Muscle of leg (tissue), 11 donors: ENCODE data around the gene MAST3. TPM values are rescaled to one million over a fixed set of nuclear protein-coding genes. Genes with fewer than 3 reads are reported as not detected.

Experiments
- DNase-seq: peaks from one replicate; pipeline ENCODE4 v3.0.0; 2013
- H3K27ac ChIP-seq: one replicate; pipeline ENCODE4 v1.5.1; 2013; ENCODE audit warnings: mild to moderate bottlenecking, low read length, control low read depth
- H3K27me3 ChIP-seq: one replicate; pipeline ENCODE4 v1.6.1; 2013; ENCODE audit warnings: low read length; ENCODE audit not compliant: control insufficient read depth, insufficient read depth
- H3K36me3 ChIP-seq: one replicate; pipeline ENCODE4 v1.6.1; 2013; ENCODE audit warnings: low read length; ENCODE audit not compliant: control insufficient read depth, insufficient read depth
- H3K4me1 ChIP-seq: one replicate; pipeline ENCODE4 v1.6.1; 2013; ENCODE audit warnings: low read length; ENCODE audit not compliant: control insufficient read depth, insufficient read depth
- H3K4me3 ChIP-seq: one replicate; pipeline ENCODE4 v1.5.1; 2013; ENCODE audit warnings: low read length, control low read depth
- H3K9me3 ChIP-seq: replicated peaks from 2 replicates; pipeline ENCODE4 v1.6.1; 2013; ENCODE audit warnings: low read depth, low read length; ENCODE audit not compliant: control insufficient read depth
- WGBS: methylation state at CpG from one replicate; pipeline ENCODE4 v1.1.5; 2013; ENCODE audit warnings: missing lambda C conversion rate; ENCODE audit not compliant: insufficient coverage; 5-methylcytosine and 5-hydroxymethylcytosine counted together
- polyA plus RNA-seq, 8 donors: library from polyadenylated mRNA; unstranded; fragments of 120-200 nt; gene quantifications; one replicate each; pipeline versions ENCODE4 v1.2.1 to v1.2.3, GENCODE V29; 2013; ENCODE audit warnings: inconsistent platforms in 1 of 8, low replicate concordance in 1 of 8; ENCODE audit not compliant: insufficient read length in 8 of 8, insufficient read depth in 1 of 8
- total RNA-seq: library from RNA; stranded (reverse); fragments of 120-200 nt; gene quantifications from one replicate; pipeline ENCODE4 v1.2.4, GENCODE V29; 2013

The MAST3 gene
- total and polyA plus RNA-seq, 9 donors: 3.4 to 12.2 (median 7.6) TPM

- H3K27ac ChIP-seq: no peak overlapping the region
- H3K4me1 ChIP-seq: peaks cover 27% of the 10 kb centered on the region
- no peak overlapping the region for H3K4me3 ChIP-seq
- H3K27me3 ChIP-seq: no peaks in the 10 kb centered on the region
- 65% methylated on average over 11 of the region's 14 CpGs for WGBS
- peaks cover 27% of the 10 kb centered on the region for H3K36me3 ChIP-seq
- DNase-seq: no peak
- H3K9me3 ChIP-seq: no peaks in the 10 kb centered on the region
Observed at GRCh38 chr19:18119717-18120105, 22.1 kb downstream of the MAST3 start.

- WGBS: 38% methylated on average over 1 of the region's 1 CpG
- Histone ChIP-seq H3K27me3 (no peaks in the 10 kb centered on the region), H3K27ac (no peak overlapping the region), H3K9me3 (no peaks in the 10 kb centered on the region), H3K36me3 (peaks cover 27% of the 10 kb centered on the region), H3K4me1 (peaks cover 27% of the 10 kb centered on the region), H3K4me3 (no peak overlapping the region)
- DNase-seq: no peak
Observed at GRCh38 chr19:18120127-18120526, 22.5 kb downstream of the MAST3 start.

- Histone ChIP-seq H3K4me1 (peaks cover 27% of the 10 kb centered on the region), H3K9me3 (no peaks in the 10 kb centered on the region), H3K4me3 (no peak overlapping the region), H3K27me3 (no peaks in the 10 kb centered on the region), H3K36me3 (peaks cover 30% of the 10 kb centered on the region), H3K27ac (no peak overlapping the region)
- no peak for DNase-seq
- WGBS: 100% methylated on average over 1 of the region's 5 CpGs
Observed at GRCh38 chr19:18121166-18121565, 23.6 kb downstream of the MAST3 start.

- no peaks in the 10 kb centered on the region for H3K9me3 ChIP-seq
- H3K4me1 ChIP-seq: peaks cover 20% of the 10 kb centered on the region
- H3K4me3 ChIP-seq: no peak overlapping the region
- no peak for DNase-seq
- H3K36me3 ChIP-seq: peaks cover 31% of the 10 kb centered on the region
- 100% methylated on average over 1 of the region's 7 CpGs for WGBS
- H3K27me3 ChIP-seq: no peaks in the 10 kb centered on the region
- no peak overlapping the region for H3K27ac ChIP-seq
Observed at GRCh38 chr19:18122424-18122823, 24.8 kb downstream of the MAST3 start.

- DNase-seq: peak; percentile 36
- WGBS: 71% methylated on average over 25 of the region's 27 CpGs
- Histone ChIP-seq H3K27me3 (no peaks in the 10 kb centered on the region), H3K36me3 (peaks cover 32% of the 10 kb centered on the region), H3K4me3 (no peak overlapping the region), H3K9me3 (no peaks in the 10 kb centered on the region), H3K4me1 (peaks cover 17% of the 10 kb centered on the region), H3K27ac (no peak overlapping the region)
Observed at GRCh38 chr19:18122860-18123795, 25.6 kb downstream of the MAST3 start.

GRCh38 chr19:18123819-18124218 lies 26.2 kb downstream of the MAST3 start:
- H3K27ac ChIP-seq: no peak overlapping the region
- 84% methylated on average over 26 of the region's 26 CpGs for WGBS
- DNase-seq: no peak
- no peak overlapping the region for H3K4me3 ChIP-seq
- H3K4me1 ChIP-seq: peaks cover 10% of the 10 kb centered on the region
- H3K36me3 ChIP-seq: peaks cover 39% of the 10 kb centered on the region
- H3K9me3 ChIP-seq: no peaks in the 10 kb centered on the region
- H3K27me3 ChIP-seq: no peaks in the 10 kb centered on the region

- no peak overlapping the region for H3K4me3 ChIP-seq
- DNase-seq: no peak
- H3K27me3 ChIP-seq: no peaks in the 10 kb centered on the region
- H3K4me1 ChIP-seq: peaks cover 4% of the 10 kb centered on the region
- no peak overlapping the region for H3K27ac ChIP-seq
- H3K9me3 ChIP-seq: no peaks in the 10 kb centered on the region
- peaks cover 61% of the 10 kb centered on the region for H3K36me3 ChIP-seq
- 100% methylated on average over 1 of the region's 2 CpGs for whole genome bisulfite sequencing
Observed at GRCh38 chr19:18126097-18126496, 28.5 kb downstream of the MAST3 start.

- Histone ChIP-seq H3K4me3 (no peak overlapping the region), H3K4me1 (peaks cover 4% of the 10 kb centered on the region), H3K27me3 (no peaks in the 10 kb centered on the region), H3K36me3 (peaks cover 60% of the 10 kb centered on the region), H3K27ac (no peak overlapping the region), H3K9me3 (no peaks in the 10 kb centered on the region)
- WGBS: 79% methylated on average over 3 of the region's 3 CpGs
- DNase-seq: no peak
Observed at GRCh38 chr19:18128044-18128443, 30.5 kb downstream of the MAST3 start.

GRCh38 chr19:18128805-18129204 lies 31.2 kb downstream of the MAST3 start:
- Histone ChIP-seq H3K27me3 (no peaks in the 10 kb centered on the region), H3K9me3 (no peaks in the 10 kb centered on the region), H3K4me1 (no peaks in the 10 kb centered on the region), H3K4me3 (no peak overlapping the region), H3K36me3 (peaks cover 55% of the 10 kb centered on the region), H3K27ac (no peak overlapping the region)
- DNase-seq: no peak
- WGBS: 90% methylated on average over 5 of the region's 12 CpGs

GRCh38 chr19:18130523-18131242 lies 33.1 kb downstream of the MAST3 start:
- H3K36me3 ChIP-seq: peaks cover 62% of the 10 kb centered on the region

More at GRCh38 chr19:18130523-18131242, 33.1 kb downstream of the MAST3 start:
- Histone ChIP-seq H3K4me3 (no peak overlapping the region), H3K27me3 (no peaks in the 10 kb centered on the region), H3K27ac (no peak overlapping the region), H3K4me1 (no peaks in the 10 kb centered on the region), H3K9me3 (no peaks in the 10 kb centered on the region)
- WGBS: 89% methylated on average over 20 of the region's 21 CpGs
- DNase-seq: no peak
